Stimulated activated CD4-positive, alpha-beta T cell treated with anti-CD3 and anti-CD28 coated beads, Interleukin-12 subunit alpha, Interleukin-12 subunit beta, amount 100 ng/mL, for 4 hours (primary cell): ENCODE measurements around the gene STXBP6.
"Not testable (repeated sequence)": the region's sequence is repeated elsewhere in the genome, so short reads cannot be mapped to it uniquely, and the experiment has no call there.

ENCODE experiments used
- DNase-seq: peaks from one replicate; pipeline ENCODE4 v3.0.0-alpha.2; 2020

Gene STXBP6

DNA sequence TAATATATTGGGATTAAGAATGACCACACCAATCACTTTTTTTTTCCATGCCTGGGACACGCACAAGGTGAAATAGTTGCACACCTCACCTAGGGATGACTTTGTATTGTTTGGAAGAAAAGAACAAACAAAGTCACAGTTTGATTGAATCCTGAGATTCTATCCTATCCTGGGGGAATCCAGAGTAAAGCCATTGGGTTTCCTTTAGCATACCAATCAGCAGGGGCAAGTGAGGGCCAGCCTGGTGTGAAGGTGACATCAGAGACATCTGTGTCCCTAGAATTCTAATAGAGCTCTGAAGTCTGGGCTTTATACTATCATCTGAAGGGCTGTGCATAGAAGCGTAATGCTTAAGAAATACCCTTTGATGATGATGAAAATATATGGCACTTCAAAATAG, 199.9 kb downstream of the STXBP6 start:
- DNase-seq, result no peak

DNA sequence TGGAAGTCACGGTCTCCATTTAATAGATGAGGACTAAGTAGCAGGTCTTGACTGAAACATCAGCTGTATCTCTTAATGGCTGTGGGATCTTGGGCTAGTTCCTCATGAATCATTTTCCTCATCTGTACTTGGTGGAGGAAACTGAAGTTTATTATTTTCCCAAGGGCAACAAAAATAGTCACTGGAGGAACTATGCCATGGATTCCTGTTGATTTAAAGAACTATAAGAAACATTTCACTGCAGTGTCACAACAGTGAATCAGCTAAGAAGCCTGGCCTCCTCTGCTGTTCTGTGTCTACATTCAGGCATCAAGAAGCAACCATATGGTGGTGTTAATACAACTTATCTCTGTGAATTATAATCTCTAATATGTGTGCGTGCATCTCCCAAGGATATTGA, 200.5 kb downstream of the STXBP6 start:
- no peak for DNase-seq

DNA sequence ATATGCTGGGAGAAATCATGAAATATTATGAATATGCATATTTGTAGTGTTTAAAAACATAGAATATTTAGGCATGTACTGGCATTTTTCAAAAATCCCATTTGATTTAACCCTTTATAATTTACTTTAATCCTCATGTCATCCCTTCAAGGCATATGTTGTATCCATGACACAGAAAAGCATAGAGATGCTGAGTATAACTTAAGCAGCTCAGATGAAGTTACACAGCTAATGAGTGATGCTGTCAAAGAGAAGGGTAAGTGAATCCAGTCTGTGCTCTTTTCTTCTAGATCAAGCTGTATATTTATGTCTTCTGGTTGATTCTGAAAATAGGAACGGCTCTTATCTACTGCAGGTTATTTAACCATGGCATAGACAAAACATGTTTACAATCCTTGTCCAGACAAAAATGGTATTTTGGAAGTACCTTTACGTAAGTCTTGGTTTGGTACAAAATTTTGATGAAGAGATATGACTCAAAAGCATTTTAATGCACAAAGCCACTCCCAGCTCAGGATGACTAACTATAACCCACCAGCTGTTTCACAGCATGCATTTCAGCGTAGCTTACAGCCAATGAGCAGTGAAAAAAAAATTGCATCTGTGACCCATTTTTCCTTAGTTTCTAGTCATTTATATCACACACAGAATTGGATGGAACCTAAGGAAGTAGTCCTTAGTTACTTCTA, 201.7 kb downstream of the STXBP6 start:
- no peak for DNase-seq

- DNase-seq, result no peak
Measured at GRCh38 chr14:24847568-24848095, 202.3 kb downstream of the STXBP6 start.

GRCh38 chr14:24846261-24846660, 203.7 kb downstream of the STXBP6 start:
- DNase-seq, result no peak

DNA sequence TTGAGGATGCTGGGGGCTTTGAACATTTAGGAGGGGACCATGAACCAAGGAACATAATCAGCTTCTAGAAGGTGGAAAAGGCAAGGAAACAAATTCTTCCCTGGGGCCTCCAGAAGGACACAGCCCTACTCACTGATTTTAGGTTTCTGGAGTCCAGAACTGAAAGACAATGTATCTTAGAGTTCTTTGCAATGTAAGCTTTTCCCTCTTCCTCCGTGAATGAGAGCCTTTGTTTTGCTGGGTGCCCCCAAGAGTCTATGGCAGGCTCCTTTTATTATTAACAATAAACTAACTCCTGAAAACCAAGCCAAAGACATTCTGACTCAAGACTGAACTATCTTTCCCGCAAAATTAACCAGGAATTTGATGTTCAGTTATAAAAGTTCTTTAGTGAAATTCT, 204.1 kb downstream of the STXBP6 start:
- no peak for DNase-seq

DNA sequence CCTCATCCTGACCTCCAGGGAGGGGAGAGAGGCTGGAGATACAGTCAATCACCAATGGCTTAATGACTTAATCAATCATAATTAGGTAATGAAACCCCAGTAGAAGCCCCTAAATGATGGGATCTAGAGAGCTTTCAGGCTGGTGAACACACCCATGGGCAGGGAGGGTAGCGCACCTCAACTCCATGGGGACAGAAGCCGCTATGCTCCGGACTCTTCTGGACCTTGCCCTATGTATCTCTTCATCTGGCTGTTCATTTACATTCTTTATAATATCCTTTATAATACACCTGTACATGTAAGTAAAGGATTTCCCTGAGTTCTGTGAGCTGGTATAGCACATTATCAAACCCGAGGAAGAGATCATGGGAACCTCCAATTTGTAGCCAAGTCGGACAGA, 205.9 kb downstream of the STXBP6 start:
- DNase-seq, result no peak

DNA sequence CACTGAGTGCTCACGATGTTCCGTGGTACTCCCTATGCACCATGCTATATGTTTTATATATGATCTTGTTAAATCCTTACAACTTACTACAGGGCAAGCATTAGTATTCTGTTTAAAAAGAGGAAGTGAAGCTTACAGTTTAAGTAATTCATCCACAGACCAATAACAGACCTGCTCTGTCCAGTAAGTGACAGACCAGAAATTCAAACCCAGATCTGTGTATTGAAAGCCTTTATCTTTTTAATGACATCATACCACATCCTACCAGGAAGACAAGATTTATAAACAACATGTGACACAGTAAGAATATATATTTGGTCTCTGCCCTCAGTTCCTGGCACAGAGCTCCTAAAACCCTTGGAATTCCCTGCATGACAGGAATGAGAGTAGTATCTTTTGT, 206.5 kb downstream of the STXBP6 start:
- no peak for DNase-seq

GRCh38 chr14:24840204-24840893, 209.6 kb downstream of the STXBP6 start:
- no peak for DNase-seq

- no peak for DNase-seq
Measured at GRCh38 chr14:24839617-24840203, 210.2 kb downstream of the STXBP6 start.

DNA sequence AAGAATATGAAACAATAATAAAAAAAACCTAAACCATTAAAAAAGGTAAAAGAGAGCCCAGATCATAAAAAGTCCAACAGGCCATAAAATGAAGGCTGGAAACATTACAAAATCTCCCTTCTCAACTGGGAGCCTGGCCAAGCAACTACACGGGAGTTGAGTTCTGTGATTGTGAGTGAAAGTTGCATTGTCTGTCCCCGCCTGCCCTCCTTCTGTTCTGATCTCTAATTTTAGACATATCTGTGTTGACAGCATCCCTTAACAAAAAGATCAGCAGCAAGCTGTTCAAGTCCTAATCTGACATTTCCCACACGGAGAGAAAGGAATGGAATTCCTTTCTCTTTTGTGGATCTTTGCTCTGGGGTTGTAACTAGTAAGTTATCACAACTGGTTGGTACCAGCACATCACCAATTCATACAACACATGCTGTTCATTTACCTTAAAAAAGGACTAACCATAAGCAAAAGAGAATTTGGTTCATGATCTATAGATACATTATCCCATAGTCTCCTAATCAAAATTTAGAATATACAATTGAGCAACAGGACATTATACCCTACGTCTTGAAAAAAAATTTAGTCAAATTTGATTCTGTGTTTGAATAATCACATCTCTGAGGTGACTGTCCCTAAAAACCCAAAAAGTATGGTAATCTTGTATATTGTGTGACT, 210.9 kb downstream of the STXBP6 start:
- no peak for DNase-seq

DNA sequence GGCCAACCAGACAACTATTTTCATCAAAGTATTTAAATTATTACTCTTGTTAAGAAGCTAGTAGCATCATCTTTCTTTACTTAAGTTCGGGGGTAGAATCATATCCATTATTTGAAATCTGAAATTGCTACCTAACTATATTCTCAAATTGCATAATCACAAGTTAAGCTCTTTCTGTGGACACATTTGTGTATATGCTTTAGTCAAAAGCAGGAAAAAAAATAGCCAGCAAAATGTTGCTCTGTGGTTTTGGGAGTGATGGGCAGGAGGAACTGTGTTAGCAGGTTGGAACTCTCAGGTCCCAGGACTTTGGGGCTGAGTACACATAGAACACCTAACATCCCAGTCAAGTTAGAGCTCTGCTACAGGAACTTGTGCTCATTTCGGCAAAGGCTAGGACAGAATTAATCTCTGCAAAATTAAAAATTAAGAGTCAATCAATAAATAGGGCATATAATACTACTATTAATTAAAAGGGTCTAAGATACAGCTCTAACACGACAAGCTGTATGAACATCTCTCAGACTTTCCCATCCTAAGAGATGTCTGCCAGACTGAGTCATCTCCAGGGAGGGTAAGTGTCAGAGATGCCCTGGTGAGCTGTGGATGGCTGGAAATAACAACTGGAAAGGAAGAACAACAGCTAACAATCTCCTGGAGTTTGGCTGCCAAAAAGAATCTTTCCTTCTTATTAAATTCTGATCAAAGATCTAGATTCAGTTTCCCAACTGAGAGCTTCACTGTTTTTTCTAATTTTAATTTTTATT, 212.5 kb downstream of the STXBP6 start:
- DNase-seq, result no peak

DNA sequence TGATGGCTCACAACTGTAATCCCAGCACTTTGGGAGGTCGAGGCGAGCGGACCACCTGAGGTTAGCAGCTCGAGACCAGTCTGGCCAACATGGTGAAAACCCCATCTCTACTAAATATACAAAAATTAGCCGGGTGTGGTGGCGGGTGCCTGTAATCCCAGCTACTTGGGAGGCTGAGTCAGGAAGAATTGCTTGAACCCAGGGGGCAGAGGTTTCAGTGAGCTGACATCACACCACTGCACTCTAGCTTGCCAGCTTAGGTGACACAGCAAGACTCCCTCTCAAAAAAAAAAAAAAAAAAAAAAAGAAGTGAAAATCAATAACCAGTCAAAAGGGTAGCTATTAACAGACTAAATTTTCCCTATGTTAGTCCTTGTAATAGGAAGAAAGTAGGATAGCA, 213.6 kb downstream of the STXBP6 start:
- DNase-seq, result not testable (repeated sequence)

DNA sequence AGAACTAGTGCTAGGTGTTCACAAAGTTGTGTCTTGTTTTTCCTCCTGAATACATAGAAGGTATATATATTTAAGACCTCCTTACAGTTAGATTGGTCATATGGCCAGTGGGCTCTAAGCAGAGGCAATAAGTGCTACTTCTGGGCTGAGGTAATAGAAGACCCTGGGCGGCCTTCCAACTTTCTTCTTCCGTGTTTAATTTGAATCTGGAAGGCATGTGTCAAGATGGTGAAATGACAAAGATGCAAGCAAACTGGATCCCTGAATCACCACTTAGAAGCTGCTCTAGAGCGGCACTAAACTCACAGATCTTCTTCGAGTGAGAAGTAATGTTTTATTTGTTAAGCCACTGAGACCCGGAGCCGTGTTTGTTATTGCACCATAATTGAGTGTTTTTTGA, 215.0 kb downstream of the STXBP6 start:
- DNase-seq, result no peak

DNA sequence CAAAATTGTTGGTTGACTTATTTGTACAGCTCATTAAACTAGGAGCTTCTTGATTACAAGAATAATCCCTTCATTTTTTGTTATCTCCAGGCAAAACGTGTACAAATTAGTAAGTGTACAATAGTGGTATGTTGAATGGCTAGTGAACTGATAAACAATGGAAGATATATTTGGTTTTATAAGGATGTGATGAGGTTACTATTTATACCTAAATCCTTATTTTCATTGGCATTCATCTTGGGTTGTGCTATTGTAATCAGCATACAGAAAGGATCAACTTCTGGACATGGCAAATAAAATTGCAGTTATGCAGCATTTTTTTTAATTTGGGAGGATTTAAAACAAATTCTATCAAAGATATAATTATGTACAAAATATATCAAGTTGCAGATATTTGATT, 216.6 kb downstream of the STXBP6 start:
- DNase-seq, result no peak

GRCh38 chr14:24831677-24832076, 218.3 kb downstream of the STXBP6 start:
- no peak for DNase-seq

- DNase-seq, result no peak
Measured at GRCh38 chr14:24829862-24830261, 220.1 kb downstream of the STXBP6 start.

- no peak for DNase-seq
Measured at GRCh38 chr14:24828486-24828885, 221.5 kb downstream of the STXBP6 start.

DNA sequence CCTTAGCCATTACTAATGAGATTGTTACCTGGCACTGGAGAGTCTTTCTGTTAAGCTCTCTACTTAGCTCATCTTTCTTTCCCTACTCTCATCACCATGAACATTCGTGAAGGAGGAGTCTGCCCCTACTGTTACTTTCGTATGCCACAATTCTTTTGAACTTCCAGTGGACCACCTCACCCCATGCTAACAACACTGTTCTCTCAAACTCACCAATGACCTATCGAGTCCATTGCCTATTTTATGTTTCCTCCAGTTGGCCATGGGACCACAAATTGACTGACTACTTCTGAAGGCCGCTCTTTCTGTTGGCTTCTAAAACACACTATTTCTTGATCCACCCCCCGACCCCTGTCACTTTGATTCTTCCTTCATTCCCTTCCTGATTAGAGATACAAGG, 223.6 kb downstream of the STXBP6 start:
- no peak for DNase-seq

GRCh38 chr14:24820616-24821015, 229.3 kb downstream of the STXBP6 start:
- DNase-seq, result no peak

DNA sequence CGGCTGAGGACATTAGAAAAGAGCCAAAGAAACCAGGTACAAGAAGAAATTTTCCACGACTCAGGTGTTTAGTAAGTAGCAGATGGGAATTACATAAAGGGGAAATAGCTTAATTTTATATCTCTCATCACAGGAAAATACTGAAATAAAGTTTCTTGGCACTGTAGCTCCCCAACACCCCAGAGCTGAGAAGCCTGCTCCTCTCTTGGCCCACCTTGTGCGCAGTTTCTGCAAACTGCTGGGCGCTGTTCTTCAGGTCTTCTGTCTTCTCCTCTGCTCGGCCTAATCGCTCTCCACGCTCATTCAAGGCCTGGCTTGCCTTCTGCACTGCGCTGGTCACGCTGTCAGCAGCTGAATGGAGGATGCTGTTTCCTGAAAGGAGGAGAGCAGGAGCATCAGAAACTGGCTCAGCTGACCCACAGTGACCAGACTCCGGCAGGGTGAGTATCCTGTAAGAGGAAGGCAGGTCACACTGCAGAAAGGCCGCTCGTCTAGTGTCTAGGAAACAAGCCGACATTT, 231.1 kb downstream of the STXBP6 start:
- DNase-seq, result no peak

DNA sequence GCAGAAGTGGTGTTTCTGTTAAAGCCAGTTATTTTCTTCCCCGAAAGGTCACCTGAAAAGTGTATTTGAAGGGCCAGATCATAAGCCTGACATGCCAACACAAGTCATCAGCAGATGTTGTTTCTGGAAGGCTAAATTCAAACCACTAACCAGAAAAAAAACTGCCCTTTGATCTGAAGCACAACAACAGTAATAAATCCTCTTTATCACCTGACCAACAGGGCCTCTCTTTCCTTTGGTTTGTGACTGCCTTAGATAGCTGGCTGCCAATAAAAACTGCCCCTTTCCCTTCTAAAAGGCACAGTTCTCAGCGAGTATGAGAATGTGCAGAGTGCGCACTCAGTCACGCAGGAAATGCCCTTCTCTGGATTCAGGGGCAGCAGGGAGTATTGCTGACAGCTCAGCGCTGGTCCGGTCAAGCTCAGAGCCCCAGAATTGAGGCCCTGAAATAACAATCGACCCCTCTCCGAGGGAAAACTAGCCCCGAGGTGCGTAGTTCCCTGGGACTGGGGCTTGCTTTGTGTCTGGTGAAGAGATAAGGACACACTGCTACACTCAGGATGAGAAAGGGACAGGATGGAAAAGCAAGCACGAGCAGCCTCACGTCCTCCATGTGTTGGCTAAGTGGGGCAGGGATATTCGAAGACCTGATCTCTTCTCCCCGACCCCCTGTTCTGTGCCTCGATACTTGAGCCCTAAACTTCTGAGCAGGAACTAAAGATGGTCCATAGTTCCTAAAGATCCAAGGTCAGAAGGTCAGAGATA, 231.7 kb downstream of the STXBP6 start:
- no peak for DNase-seq
